DOHH2 (cell line): ENCODE results near the gene DIP2B.

Source experiments
- H3F3A ChIP-seq: fragments of 200-600 bp; sonication (generic), shearing (Covaris generic); 2 replicates; pipeline ENCODE4 v1.6.0; 2016; ENCODE audit warnings: antibody characterized with exemption, mild to moderate bottlenecking; ENCODE audit not compliant: control insufficient read depth, insufficient read depth
- H3K27ac ChIP-seq: fragments of 200-600 bp; sonication (generic); 2 replicates; pipeline ENCODE4 v1.5.1; 2014; ENCODE audit warnings: low read depth, mild to moderate bottlenecking, low read length, moderate library complexity
- H3K27me3 ChIP-seq: fragments of 200-600 bp; sonication (generic); 2 replicates; pipeline ENCODE4 v1.6.1; 2014; ENCODE audit warnings: mild to moderate bottlenecking, low read length, mixed read lengths; ENCODE audit not compliant: control insufficient read depth
- H3K36me3 ChIP-seq: fragments of 200-600 bp; sonication (generic); 2 replicates; pipeline ENCODE4 v1.6.1; 2014; ENCODE audit warnings: mild to moderate bottlenecking, low read length, moderate library complexity, mixed read lengths; ENCODE audit not compliant: control insufficient read depth
- H3K4me1 ChIP-seq: fragments of 200-600 bp; sonication (generic); 2 replicates; pipeline ENCODE4 v1.6.1; 2014; ENCODE audit warnings: mild to moderate bottlenecking, low read length, mixed read lengths; ENCODE audit not compliant: control insufficient read depth
- H3K4me2 ChIP-seq: fragments of 200-600 bp; sonication (generic); 2 replicates; pipeline ENCODE4 v1.6.0; 2014; ENCODE audit warnings: mild to moderate bottlenecking, low read length, moderate library complexity
- H3K4me3 ChIP-seq: fragments of 200-600 bp; sonication (generic); 2 replicates; pipeline ENCODE4 v1.5.1; 2014; ENCODE audit warnings: mild to moderate bottlenecking, low read length, mixed read lengths
- H3K79me2 ChIP-seq: fragments of 200-600 bp; sonication (generic); 2 replicates; pipeline ENCODE4 v1.6.1; 2014; ENCODE audit warnings: mild to moderate bottlenecking, low read length, mixed read lengths; ENCODE audit not compliant: control insufficient read depth
- H3K9me2 ChIP-seq: fragments of 200-600 bp; sonication (generic); replicated peaks from 2 replicates; pipeline ENCODE4 v1.6.1; 2014; ENCODE audit warnings: mild to moderate bottlenecking, low read length, mixed read lengths; ENCODE audit not compliant: control insufficient read depth
- H3K9me3 ChIP-seq: fragments of 200-600 bp; sonication (generic); 2 replicates; pipeline ENCODE4 v1.6.1; 2014; ENCODE audit warnings: antibody characterized with exemption, low read length, mixed read lengths; ENCODE audit not compliant: control insufficient read depth, insufficient read depth
- H4K20me1 ChIP-seq: fragments of 200-600 bp; sonication (generic); 2 replicates; pipeline ENCODE4 v1.6.0; 2014; ENCODE audit warnings: low read depth, mild to moderate bottlenecking, antibody characterized with exemption, low read length, moderate library complexity; ENCODE audit not compliant: control insufficient read depth, insufficient read depth
- EZH2phosphoT487 ChIP-seq: fragments of 200-600 bp; sonication (generic); IDR thresholded peaks from 2 replicates; pipeline ENCODE4 v1.6.1; 2017; ENCODE audit warnings: borderline replicate concordance, mild to moderate bottlenecking, antibody characterized with exemption, low read length, moderate library complexity, mixed read lengths
- TF ChIP-seq, protein P1 (sequence below): fragments of 200-600 bp; sonication (generic); IDR thresholded peaks from one replicate; pipeline ENCODE4 v1.5.1; 2014; ENCODE audit warnings: antibody characterized with exemption, mild to moderate bottlenecking, low read depth, low read length; ENCODE audit not compliant: poor library complexity, severe bottlenecking

Gene DIP2B

DNA sequence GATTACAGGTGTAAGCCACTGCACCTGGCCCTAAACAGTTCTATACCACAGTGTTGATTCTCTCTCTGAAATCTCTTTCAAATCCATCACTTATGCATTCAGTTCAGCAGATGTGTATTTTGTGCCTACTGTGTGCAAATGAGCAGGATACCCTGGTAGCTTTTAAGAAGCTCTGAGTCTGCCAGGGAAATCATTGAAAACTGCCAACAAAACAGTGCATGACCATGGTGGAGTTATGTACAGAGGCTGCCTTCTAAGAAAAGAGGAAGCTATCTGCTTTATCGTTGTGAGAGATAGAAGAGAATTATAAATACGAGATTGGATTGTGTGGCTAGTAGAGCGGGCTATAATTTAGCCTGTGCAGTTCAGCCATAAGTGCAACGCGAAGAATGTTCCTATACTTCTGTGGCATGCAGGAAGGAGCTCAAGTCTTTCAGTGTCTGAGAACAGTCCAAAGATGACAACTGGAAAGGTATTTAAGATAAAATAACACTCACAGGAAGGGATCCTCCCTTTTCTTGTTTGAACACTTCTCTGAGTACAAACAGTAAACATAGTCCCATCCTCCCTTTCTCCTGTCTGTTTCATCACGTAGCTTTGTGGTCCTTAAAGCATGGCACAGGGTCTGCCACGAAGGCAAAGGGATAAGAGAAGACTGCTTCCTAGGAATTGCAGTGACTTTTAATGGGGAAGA lies 4.3 kb downstream of the DIP2B start:
- H3K4me3 ChIP-seq, result no peak overlapping the region
- H4K20me1 ChIP-seq, result peaks cover 20% of the 10 kb centered on the region; the same call in 1 of the 2 replicates
- peaks cover 5% of the 10 kb centered on the region; the same call in 1 of the 2 replicates for H3F3A ChIP-seq
- TF ChIP-seq EZH2phosphoT487, result no peak
- TF ChIP-seq, protein P1, sequence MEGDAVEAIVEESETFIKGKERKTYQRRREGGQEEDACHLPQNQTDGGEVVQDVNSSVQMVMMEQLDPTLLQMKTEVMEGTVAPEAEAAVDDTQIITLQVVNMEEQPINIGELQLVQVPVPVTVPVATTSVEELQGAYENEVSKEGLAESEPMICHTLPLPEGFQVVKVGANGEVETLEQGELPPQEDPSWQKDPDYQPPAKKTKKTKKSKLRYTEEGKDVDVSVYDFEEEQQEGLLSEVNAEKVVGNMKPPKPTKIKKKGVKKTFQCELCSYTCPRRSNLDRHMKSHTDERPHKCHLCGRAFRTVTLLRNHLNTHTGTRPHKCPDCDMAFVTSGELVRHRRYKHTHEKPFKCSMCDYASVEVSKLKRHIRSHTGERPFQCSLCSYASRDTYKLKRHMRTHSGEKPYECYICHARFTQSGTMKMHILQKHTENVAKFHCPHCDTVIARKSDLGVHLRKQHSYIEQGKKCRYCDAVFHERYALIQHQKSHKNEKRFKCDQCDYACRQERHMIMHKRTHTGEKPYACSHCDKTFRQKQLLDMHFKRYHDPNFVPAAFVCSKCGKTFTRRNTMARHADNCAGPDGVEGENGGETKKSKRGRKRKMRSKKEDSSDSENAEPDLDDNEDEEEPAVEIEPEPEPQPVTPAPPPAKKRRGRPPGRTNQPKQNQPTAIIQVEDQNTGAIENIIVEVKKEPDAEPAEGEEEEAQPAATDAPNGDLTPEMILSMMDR, result no peak
- H3K79me2 ChIP-seq, result peaks cover 66% of the 10 kb centered on the region
- H3K36me3 ChIP-seq, result no peaks in the 10 kb centered on the region
- peaks cover 23% of the 10 kb centered on the region for H3K4me1 ChIP-seq
- no peaks in the 10 kb centered on the region for H3K9me2 ChIP-seq
- H3K9me3 ChIP-seq, result no peaks in the 10 kb centered on the region
- no peaks in the 10 kb centered on the region for H3K27me3 ChIP-seq
- H3K27ac ChIP-seq, result no peak overlapping the region
- H3K4me2 ChIP-seq, result no peak overlapping the region

DNA sequence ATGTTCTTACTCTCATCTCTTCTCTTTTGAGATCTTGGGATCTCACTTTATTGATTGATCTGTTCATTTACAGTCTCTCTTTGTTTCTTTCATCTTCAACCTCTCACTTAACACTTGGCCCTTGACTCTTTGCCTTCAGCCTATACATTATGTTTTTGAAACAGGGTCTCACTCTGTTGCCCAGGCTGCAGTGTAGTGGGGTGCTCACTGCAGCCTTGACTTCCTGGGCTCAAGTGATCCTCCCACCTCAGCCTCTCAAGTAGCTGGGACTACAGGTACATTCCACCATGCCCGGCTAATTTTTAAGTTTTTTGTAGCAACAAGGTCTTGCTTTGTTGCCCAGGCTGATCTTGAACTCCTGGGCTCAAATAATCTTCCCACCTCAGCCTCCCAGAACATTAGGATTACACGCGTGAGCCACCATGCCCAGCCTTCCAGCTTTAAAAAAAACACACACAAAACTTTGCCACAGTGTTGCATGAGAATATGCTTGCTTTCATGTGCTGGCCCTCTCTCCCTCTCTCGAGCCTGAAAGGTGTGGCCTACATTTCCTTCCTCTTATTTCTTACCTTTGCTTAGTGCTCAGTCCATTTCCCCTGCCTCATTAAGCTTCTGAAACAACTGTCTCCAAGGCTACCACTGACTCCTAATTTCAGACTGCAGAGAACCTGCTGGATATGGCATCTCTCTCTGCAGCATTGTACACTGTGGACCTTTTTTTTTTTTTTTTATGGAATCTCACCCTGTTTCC lies 9.9 kb downstream of the DIP2B start:
- Histone ChIP-seq H3F3A (peaks cover 7% of the 10 kb centered on the region; the same call in 1 of the 2 replicates), H4K20me1 (peaks cover 6% of the 10 kb centered on the region; the same call in 1 of the 2 replicates), H3K4me2 (peak overlapping the region; percentile 38), H3K27me3 (no peaks in the 10 kb centered on the region), H3K36me3 (no peaks in the 10 kb centered on the region), H3K27ac (no peak overlapping the region), H3K4me3 (no peak overlapping the region), H3K9me3 (no peaks in the 10 kb centered on the region), H3K9me2 (no peaks in the 10 kb centered on the region), H3K79me2 (peaks cover 66% of the 10 kb centered on the region), H3K4me1 (peaks cover 45% of the 10 kb centered on the region)
- TF ChIP-seq, protein P1, result no peak
- no peak for TF ChIP-seq EZH2phosphoT487

DNA sequence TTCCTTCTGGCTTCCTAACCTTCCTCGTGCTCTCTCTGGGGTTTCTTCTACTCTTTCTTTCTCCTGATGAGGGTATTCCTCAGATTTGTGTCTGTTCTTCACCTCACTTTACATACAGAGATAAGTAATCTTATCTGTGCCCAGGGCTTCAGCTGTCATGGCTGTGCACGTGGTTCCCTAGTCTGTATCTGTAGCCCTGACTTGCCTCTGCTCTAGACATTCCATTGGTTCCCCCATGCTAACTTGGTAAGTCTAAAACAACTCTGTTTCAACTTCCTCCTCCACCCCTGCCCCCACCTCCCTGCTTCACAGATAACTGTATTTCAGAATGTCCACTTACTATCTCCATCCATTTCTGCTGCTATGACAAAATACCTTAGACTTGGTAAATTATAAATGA lies 10.8 kb downstream of the DIP2B start:
- no peaks in the 10 kb centered on the region for H3K9me2 ChIP-seq
- TF ChIP-seq EZH2phosphoT487, result no peak
- TF ChIP-seq, protein P1, result no peak
- no peaks in the 10 kb centered on the region for H3K9me3 ChIP-seq
- H3K36me3 ChIP-seq, result no peaks in the 10 kb centered on the region
- no peak overlapping the region for H3K4me2 ChIP-seq
- peaks cover 53% of the 10 kb centered on the region for H3K4me1 ChIP-seq
- peaks cover 13% of the 10 kb centered on the region for H3F3A ChIP-seq
- H3K27ac ChIP-seq, result no peak overlapping the region
- H3K27me3 ChIP-seq, result no peaks in the 10 kb centered on the region
- no peak overlapping the region for H3K4me3 ChIP-seq
- 0 out of 2 replicates have a peak, but pooled peaks cover 3% of the 10 kb centered on the region for H4K20me1 ChIP-seq
- H3K79me2 ChIP-seq, result peaks cover 62% of the 10 kb centered on the region
